Measurements from ENCODE around the gene SELENBP1.

- TF ChIP-seq, protein P1, sequence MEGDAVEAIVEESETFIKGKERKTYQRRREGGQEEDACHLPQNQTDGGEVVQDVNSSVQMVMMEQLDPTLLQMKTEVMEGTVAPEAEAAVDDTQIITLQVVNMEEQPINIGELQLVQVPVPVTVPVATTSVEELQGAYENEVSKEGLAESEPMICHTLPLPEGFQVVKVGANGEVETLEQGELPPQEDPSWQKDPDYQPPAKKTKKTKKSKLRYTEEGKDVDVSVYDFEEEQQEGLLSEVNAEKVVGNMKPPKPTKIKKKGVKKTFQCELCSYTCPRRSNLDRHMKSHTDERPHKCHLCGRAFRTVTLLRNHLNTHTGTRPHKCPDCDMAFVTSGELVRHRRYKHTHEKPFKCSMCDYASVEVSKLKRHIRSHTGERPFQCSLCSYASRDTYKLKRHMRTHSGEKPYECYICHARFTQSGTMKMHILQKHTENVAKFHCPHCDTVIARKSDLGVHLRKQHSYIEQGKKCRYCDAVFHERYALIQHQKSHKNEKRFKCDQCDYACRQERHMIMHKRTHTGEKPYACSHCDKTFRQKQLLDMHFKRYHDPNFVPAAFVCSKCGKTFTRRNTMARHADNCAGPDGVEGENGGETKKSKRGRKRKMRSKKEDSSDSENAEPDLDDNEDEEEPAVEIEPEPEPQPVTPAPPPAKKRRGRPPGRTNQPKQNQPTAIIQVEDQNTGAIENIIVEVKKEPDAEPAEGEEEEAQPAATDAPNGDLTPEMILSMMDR (IDR thresholded peaks at IDR 0.05; ENCODE audit: poor library complexity, severe bottlenecking) = no peak
- TF ChIP-seq RAD21 (conservative IDR thresholded peaks at IDR 0.05) (no peak), EP300 (conservative IDR thresholded peaks at IDR 0.05; ENCODE audit: poor library complexity, severe bottlenecking) (no peak), MXI1 (conservative IDR thresholded peaks at IDR 0.05; ENCODE audit: poor library complexity, severe bottlenecking) (no peak), EZH2 (IDR thresholded peaks at IDR 0.05; ENCODE audit: borderline replicate concordance, insufficient read depth, low read length, poor library complexity, severe bottlenecking) (no peak), TAF1 (IDR thresholded peaks at IDR 0.05; ENCODE audit: low read depth) (no peak), POLR2AphosphoS5 (IDR thresholded peaks at IDR 0.05) (no peak), REST (IDR thresholded peaks at IDR 0.05; ENCODE audit: borderline replicate concordance) (no peak)
Measured at GRCh38 chr1:151364996-151365395, 7.5 kb downstream of the SELENBP1 start.
